ENCODE measurements around the gene CLDN6.

CLDN6 gene

DNA sequence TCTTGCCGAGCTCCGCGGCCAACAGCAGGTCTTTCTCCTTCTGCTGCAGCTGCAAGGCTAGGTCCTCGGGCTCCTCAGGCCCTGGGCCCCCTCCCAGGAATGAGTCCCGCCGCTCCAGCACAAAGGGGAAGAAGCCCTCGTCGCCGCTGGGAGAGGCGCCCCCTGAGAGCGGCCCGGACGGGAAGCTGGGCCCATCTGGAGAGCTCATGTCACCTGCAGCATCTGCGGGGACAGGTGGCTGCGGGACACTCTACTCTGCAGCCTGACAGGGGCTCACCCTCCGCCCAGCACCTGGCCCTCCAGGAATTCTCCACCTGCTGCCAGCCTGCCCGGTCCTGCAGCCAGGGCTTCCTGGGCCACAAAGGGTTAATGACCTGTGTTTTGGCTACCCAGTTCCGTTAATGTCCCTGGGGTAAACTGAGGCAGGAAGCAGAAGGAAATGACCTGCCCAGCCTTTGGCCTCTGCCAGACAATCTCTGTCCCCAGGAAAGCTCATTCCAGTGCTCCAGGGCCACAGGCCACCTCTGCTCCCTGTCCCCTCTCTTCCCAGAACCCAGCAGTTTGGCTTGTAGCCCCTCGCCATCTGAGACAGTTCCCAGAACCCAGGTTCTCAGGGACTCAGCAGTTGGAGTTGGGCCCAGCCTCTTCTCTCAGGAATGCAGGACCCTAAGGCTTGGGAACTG is 17.4 kb upstream of the CLDN6 start:
- no peak overlapping the region for H3K27ac ChIP-seq (ENCODE audit: low read length)
- peaks cover 38% of the 10 kb centered on the region for H3K27me3 ChIP-seq (ENCODE audit: control insufficient read depth, insufficient read depth, low read length)
- peak overlapping the region; percentile 61 for H3K4me3 ChIP-seq (ENCODE audit: low read length)
- H3K36me3 ChIP-seq (ENCODE audit: control insufficient read depth, low read depth, low read length): no peaks in the 10 kb centered on the region
- H3K9ac ChIP-seq (ENCODE audit: low read length): no peak overlapping the region
- H3K9me3 ChIP-seq (ENCODE audit: control insufficient read depth, low read depth, low read length): no peaks in the 10 kb centered on the region
- H3K4me1 ChIP-seq (ENCODE audit: control insufficient read depth, low read depth, low read length): no peaks in the 10 kb centered on the region

DNA sequence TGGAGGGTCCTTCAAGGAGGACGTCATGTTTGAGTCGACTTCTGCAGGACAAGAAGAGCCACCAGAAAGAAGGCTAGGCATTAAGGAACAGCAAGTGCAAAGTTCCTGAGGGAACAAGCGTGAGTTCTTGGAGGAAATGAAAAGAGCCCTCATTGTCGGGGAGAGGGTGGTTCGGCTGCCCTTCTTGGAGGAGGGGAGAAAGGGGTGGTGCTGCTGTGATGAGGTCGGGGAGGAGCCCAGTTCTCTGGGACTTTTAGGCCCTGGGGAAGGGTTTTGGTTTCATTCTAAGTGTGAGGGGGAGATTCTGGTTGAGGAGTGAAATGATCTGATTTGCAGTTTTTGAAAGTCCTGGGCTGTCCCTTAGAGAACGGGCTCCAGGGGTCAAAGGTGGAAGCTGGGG is 14.6 kb upstream of the CLDN6 start:
- H3K4me3 ChIP-seq (ENCODE audit: low read length): no peak overlapping the region
- peaks cover 3% of the 10 kb centered on the region for H3K4me1 ChIP-seq (ENCODE audit: control insufficient read depth, low read depth, low read length)
- no peak overlapping the region for H3K9ac ChIP-seq (ENCODE audit: low read length)
- no peaks in the 10 kb centered on the region for H3K36me3 ChIP-seq (ENCODE audit: control insufficient read depth, low read depth, low read length)
- H3K9me3 ChIP-seq (ENCODE audit: control insufficient read depth, low read depth, low read length): no peaks in the 10 kb centered on the region
- no peak overlapping the region for H3K27ac ChIP-seq (ENCODE audit: low read length)
- peaks cover 29% of the 10 kb centered on the region for H3K27me3 ChIP-seq (ENCODE audit: control insufficient read depth, insufficient read depth, low read length)

DNA sequence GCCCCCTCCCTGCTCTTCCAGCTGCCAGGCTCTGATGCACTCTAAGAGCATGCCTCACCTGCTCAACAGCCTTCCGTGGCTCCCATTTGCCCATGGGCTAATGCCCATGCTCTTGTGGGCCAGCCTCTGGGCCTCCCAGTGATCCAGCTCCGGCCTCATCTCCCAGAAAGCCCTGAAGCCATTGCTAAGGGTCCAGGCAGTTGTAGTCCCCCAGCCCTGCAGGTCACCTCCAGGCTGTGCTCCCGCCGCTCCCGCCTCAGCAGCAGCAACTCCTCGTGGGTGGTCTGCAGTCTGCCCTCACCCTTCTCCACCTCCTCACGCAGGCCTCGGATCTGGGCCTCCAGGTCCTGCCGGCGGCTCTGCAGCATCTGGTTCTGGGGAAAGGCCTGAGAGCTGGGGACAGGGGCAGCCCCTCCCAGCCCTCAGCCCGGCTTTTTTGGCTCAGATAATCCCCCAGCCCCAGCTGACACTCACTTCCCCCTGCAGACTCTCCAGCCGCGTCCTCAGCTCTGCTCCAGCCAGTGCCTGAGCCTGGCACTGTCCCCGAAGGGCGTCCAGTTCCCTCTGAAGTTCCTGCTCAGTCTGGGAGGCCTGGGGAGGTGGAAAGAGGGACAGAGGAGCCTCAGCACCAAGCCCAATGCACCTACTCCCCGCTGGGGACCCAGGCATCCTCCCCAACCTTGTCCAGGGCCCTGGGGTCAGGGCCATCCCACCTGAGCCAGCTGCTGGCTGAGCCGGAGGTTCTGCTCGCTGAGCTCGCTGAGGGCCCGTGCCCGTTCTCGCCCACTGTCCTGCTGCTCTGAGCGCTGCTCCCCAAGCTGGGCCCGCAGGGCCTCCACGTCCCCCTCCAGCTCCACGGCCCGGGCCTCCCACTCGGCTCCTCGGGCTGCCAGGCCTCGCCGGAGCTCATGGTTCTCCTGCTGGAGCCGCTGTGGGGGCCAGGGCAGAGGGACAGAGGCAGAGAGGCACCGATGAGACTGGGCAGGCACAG is 12.5 kb upstream of the CLDN6 start:
- Histone ChIP-seq H3K27me3 (ENCODE audit: control insufficient read depth, insufficient read depth, low read length) (peaks cover 9% of the 10 kb centered on the region), H3K27ac (ENCODE audit: low read length) (no peak overlapping the region), H3K9me3 (ENCODE audit: control insufficient read depth, low read depth, low read length) (no peaks in the 10 kb centered on the region), H3K4me1 (ENCODE audit: control insufficient read depth, low read depth, low read length) (peaks cover 3% of the 10 kb centered on the region), H3K36me3 (ENCODE audit: control insufficient read depth, low read depth, low read length) (peaks cover 18% of the 10 kb centered on the region), H3K4me3 (ENCODE audit: low read length) (no peak overlapping the region), H3K9ac (ENCODE audit: low read length) (no peak overlapping the region)

DNA sequence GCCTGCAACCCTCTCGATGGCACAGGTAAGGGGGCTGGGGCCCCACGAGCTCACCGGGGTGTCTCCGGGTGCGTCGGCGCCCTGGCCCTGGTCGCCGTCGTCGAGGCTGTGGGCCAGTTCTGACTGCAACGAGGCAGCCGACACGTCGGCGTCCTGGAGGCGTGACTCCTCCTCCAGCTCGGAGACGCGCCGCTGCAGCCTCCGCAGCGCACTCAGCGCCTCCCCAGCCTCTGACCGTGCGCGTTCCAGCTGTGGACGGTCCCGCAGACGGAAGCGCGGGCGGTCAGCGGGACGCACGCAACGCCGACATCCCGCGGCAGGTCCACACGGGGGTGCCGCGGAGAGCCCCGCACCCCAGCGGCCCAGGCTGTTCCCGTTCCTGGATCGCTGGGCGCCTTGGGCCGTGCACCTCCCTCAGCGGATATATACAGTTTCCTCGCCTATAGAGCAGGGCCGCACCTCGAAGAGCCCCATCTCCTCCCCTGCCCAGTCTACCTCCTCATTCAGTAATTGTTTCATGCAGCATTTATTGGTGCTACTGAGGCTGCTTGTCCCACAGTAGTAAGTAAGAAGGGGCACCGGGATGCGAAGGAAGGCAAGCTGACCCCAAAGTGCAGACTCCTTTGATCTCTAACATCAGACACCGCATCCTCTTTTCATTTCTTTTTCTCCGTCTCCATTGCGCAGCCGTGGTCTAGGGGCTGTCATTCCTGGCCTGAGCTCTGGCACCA is 11.7 kb upstream of the CLDN6 start:
- peaks cover 3% of the 10 kb centered on the region for H3K4me1 ChIP-seq (ENCODE audit: control insufficient read depth, low read depth, low read length)
- peaks cover 18% of the 10 kb centered on the region for H3K36me3 ChIP-seq (ENCODE audit: control insufficient read depth, low read depth, low read length)
- no peak overlapping the region for H3K9ac ChIP-seq (ENCODE audit: low read length)
- no peak overlapping the region for H3K4me3 ChIP-seq (ENCODE audit: low read length)
- no peaks in the 10 kb centered on the region for H3K9me3 ChIP-seq (ENCODE audit: control insufficient read depth, low read depth, low read length)
- peaks cover 3% of the 10 kb centered on the region for H3K27me3 ChIP-seq (ENCODE audit: control insufficient read depth, insufficient read depth, low read length)
- no peak overlapping the region for H3K27ac ChIP-seq (ENCODE audit: low read length)

DNA sequence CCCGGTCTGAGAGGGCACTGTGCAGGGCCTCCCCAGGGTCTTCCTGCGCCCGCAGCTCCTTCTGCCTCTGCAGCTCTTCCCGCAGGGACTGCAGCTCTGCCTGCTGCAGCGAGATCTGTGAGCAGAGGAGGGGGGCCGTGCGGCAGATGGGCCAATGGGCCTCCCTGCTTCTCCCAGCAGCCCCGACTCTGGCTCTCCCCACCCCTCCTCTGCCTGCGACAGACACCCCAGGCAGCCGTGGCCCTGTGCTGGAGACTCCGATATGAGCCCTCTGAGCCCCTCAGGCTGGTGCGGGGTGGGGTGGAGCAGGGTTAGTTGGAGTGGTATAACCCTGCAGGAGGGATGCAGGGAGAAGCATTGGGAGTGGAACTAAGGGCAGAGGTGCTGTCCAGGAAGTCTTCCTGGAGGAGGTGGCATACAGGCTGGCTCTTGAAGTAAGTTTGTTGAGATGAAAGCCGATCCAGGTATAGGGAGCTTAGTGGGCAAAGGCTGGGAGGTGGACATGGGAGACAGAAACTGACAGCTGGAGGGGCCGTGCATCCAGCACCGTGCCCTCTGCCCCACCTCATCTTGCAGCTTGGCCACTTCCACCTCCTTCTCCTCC is 10.8 kb upstream of the CLDN6 start:
- Histone ChIP-seq H3K9me3 (ENCODE audit: control insufficient read depth, low read depth, low read length) (no peaks in the 10 kb centered on the region), H3K36me3 (ENCODE audit: control insufficient read depth, low read depth, low read length) (peaks cover 18% of the 10 kb centered on the region), H3K27ac (ENCODE audit: low read length) (no peak overlapping the region), H3K27me3 (ENCODE audit: control insufficient read depth, insufficient read depth, low read length) (no peaks in the 10 kb centered on the region), H3K9ac (ENCODE audit: low read length) (no peak overlapping the region), H3K4me1 (ENCODE audit: control insufficient read depth, low read depth, low read length) (peaks cover 3% of the 10 kb centered on the region), H3K4me3 (ENCODE audit: low read length) (no peak overlapping the region)

DNA sequence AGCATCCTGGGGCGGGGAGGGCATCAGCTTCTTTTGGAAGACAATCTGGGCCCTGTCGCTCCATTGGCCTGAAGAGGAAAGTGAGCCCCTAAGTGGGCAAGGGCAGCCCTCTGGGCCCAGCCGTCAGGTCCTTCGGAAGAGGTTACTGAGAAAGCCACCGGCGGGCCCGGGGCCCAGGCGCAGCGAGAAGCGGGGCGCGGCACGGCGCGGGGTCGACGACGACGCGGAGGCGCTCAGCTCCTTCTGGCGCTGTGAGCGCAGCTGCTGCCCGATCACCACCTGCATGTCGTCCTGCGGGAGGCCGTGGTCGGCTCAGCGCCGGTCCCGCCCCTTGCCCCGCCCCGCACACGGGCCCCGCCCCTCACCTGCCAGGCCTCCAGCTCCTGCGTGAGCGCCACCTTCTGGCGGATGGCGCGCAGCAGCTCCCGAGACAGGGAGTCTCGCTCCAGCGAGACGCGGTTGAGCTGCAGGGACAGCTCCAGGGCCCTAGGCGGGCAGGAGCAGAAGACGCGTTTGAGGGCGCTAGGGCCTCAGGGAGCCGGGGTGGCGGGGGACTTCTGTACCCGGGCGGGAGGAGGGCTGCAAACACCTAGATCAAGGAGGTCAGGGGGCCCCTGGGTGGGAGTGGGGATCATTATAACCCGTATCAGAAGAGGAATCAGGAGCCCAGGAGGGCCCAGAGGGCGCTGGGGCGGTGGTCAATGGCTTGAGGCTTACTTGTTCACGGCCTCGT is 10.2 kb upstream of the CLDN6 start:
- no peak overlapping the region for H3K27ac ChIP-seq (ENCODE audit: low read length)
- H3K9me3 ChIP-seq (ENCODE audit: control insufficient read depth, low read depth, low read length): no peaks in the 10 kb centered on the region
- peaks cover 4% of the 10 kb centered on the region for H3K4me1 ChIP-seq (ENCODE audit: control insufficient read depth, low read depth, low read length)
- no peaks in the 10 kb centered on the region for H3K27me3 ChIP-seq (ENCODE audit: control insufficient read depth, insufficient read depth, low read length)
- peaks cover 18% of the 10 kb centered on the region for H3K36me3 ChIP-seq (ENCODE audit: control insufficient read depth, low read depth, low read length)
- H3K9ac ChIP-seq (ENCODE audit: low read length): no peak overlapping the region
- H3K4me3 ChIP-seq (ENCODE audit: low read length): peak overlapping the region; percentile 25

DNA sequence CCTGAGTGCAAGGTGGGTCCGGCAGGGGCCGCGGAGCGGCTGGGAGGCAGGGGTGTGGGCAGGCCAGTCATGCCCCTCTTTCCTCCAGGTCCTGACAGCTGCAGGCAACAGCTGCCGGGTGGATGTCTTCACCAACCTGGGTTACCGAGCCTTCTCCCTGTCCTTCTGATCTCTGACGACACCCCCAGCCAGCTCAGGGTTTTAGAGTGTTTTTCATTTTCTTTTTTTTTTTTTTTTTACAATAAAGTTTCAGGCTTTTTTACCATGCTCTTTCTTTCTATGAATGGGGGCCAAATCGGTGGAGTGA is 9.5 kb upstream of the CLDN6 start:
- Histone ChIP-seq H3K4me1 (ENCODE audit: control insufficient read depth, low read depth, low read length) (peaks cover 11% of the 10 kb centered on the region), H3K27ac (ENCODE audit: low read length) (no peak overlapping the region), H3K27me3 (ENCODE audit: control insufficient read depth, insufficient read depth, low read length) (no peaks in the 10 kb centered on the region), H3K9me3 (ENCODE audit: control insufficient read depth, low read depth, low read length) (no peaks in the 10 kb centered on the region), H3K9ac (ENCODE audit: low read length) (no peak overlapping the region), H3K36me3 (ENCODE audit: control insufficient read depth, low read depth, low read length) (peaks cover 18% of the 10 kb centered on the region), H3K4me3 (ENCODE audit: low read length) (no peak overlapping the region)

DNA sequence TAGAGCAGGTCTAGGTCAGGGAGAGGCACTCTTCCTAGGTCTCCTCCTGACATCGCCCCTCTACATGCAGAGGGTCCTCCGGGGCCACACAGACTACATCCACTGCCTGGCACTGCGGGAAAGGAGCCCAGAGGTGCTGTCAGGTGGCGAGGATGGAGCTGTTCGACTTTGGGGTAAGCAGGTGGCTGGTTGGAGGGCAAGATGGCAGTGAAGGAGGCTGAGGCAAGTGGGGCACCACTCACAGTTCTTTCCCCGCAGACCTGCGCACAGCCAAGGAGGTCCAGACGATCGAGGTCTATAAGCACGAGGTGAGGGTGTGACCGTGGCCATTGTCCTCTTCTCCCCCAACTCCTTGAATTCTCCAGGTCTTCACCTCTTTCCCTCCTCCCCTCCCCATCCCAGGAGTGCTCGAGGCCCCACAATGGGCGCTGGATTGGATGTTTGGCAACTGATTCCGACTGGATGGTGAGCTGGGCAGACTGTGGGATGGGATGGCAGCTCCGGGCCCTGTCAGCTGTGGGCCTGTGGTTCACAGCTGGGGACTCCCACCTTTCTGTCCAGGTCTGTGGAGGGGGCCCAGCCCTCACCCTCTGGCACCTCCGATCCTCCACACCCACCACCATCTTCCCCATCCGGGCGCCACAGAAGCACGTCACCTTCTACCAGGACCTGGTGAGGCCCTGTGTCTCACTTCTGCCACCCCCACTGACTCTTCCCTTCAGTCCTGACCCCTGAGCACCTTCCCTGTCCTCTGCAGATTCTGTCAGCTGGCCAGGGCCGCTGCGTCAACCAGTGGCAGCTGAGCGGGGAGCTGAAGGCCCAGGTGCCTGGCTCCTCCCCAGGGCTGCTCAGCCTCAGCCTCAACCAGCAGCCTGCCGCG is 8.9 kb upstream of the CLDN6 start:
- peaks cover 22% of the 10 kb centered on the region for H3K36me3 ChIP-seq (ENCODE audit: control insufficient read depth, low read depth, low read length)
- no peak overlapping the region for H3K27ac ChIP-seq (ENCODE audit: low read length)
- no peak overlapping the region for H3K4me3 ChIP-seq (ENCODE audit: low read length)
- peaks cover 17% of the 10 kb centered on the region for H3K4me1 ChIP-seq (ENCODE audit: control insufficient read depth, low read depth, low read length)
- H3K9me3 ChIP-seq (ENCODE audit: control insufficient read depth, low read depth, low read length): no peaks in the 10 kb centered on the region
- no peaks in the 10 kb centered on the region for H3K27me3 ChIP-seq (ENCODE audit: control insufficient read depth, insufficient read depth, low read length)
- H3K9ac ChIP-seq (ENCODE audit: low read length): no peak overlapping the region

DNA sequence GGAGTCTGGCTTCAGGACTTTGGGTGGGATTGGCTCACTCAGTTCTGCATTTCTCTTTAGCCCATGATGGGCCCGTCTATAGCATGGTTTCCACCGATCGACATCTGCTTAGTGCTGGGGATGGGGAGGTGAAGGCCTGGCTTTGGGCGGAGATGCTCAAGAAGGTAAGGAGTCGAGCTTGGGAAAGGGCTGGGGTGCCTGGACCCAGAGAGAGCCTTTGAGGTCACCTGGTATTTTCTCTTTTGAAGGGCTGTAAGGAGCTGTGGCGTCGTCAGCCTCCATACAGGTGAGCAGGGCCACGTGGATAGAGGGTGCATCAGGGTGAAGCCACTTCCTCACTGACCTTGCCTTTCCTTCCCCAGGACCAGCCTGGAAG is 8.0 kb upstream of the CLDN6 start:
- H3K36me3 ChIP-seq (ENCODE audit: control insufficient read depth, low read depth, low read length): peaks cover 23% of the 10 kb centered on the region
- peaks cover 17% of the 10 kb centered on the region for H3K4me1 ChIP-seq (ENCODE audit: control insufficient read depth, low read depth, low read length)
- H3K27ac ChIP-seq (ENCODE audit: low read length): no peak overlapping the region
- no peaks in the 10 kb centered on the region for H3K27me3 ChIP-seq (ENCODE audit: control insufficient read depth, insufficient read depth, low read length)
- H3K9ac ChIP-seq (ENCODE audit: low read length): no peak overlapping the region
- no peak overlapping the region for H3K4me3 ChIP-seq (ENCODE audit: low read length)
- H3K9me3 ChIP-seq (ENCODE audit: control insufficient read depth, low read depth, low read length): no peaks in the 10 kb centered on the region
